GM19351 (cell line): ENCODE results near the gene GPSM1.
"Not testable (repeated sequence)": the region's sequence is repeated elsewhere in the genome, so short reads cannot be mapped to it uniquely, and the experiment has no call there.

Source experiments
- ATAC-seq: cut with Tn5 transposase; IDR thresholded peaks from one replicate; pipeline ENCODE4 v1.9.1; 2021; ENCODE audit warnings: mild to moderate bottlenecking, moderate library complexity; ENCODE audit not compliant: unreplicated experiment

Gene GPSM1

DNA sequence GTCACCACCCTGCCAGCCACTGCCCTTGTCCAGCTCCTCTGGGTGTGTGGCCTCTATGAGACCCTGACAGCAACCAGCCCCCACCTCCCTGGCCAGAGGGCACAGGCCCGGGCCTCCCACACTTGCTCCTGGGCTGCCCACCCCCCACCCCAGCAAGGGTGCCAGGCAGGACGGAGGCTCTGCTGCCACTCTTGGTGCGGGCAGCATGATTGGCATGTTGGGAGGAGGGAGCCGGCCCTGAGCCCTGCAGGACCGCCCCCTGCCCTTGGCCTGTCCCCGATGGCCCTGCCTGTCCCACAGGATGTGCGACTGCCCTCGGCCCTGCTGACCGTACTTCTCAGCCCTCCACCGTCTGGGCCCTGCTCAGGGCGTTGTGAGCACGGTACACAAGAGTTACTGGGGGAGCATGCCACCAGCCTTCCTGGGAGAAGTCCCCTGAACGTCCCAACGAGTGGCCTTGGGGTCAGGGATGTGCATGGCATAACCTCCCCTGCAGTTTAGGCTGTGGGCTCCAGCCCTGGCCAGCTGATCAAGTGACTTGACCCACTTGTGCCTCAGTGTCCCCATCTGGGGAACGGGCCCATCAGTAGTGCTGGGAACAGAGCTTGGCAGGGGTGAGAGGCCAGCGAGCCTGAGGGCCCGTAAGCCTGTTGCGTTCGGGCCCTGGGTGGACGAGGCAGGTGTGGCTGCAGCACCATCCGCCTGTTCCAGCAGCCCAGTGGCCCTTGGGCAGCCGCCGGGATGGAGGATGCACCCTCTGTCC, 16.0 kb downstream of the GPSM1 start:
- no peak for ATAC-seq

DNA sequence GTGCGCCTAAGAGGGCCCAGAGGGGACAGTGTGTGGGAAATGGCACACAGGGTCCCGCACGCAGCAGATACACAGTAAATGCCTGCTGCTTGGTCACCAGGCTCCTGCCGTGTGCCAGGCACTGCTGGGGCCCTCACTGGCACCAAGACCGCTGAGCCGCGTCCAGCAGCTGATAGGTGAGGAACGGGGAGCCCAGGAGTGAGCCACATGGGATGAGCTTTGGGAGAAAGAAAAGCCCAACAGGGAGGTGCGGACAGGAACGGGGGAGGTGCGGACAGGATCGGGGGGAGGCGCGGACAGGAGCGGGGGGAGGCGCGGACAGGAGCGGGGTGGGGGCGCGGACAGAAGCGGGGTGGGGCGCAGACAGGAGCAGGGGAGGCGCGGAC, 16.5 kb downstream of the GPSM1 start:
- ATAC-seq: no peak

DNA sequence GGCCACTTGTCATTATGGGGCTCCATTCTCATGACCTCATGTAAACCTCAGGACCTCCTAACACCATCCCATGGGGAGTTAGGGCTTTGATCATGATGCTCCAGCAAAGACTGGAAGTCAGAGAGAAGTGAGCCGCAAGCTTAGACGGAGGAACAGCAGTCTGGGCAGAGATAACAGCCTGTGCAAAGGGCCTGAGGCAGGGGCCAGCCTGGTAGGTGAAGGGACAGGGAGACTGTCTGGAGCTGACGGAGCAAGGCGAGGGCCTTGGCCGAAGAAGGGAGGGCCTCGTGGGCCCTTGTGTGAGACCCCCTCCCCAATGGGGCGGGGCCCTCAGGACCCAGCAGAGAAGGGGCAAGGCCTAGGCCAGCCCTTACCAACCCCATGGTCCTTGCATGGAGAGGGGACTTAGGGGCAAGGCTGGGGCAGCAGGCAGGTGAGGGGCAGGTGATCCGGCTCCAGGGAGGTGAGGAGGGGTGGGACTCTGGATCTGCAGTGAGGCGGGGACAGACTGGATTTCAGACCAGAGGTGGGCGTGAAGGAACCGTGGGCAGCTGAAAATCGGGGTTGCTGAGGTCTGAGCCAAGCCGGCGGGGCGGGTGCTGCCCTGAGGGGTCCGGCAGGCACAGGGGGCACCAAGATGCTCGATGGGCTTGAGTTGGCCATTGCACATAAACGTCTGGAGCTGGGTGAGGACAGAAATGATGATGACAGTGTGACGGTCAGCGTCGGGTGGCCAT, 17.4 kb downstream of the GPSM1 start:
- no peak for ATAC-seq

DNA sequence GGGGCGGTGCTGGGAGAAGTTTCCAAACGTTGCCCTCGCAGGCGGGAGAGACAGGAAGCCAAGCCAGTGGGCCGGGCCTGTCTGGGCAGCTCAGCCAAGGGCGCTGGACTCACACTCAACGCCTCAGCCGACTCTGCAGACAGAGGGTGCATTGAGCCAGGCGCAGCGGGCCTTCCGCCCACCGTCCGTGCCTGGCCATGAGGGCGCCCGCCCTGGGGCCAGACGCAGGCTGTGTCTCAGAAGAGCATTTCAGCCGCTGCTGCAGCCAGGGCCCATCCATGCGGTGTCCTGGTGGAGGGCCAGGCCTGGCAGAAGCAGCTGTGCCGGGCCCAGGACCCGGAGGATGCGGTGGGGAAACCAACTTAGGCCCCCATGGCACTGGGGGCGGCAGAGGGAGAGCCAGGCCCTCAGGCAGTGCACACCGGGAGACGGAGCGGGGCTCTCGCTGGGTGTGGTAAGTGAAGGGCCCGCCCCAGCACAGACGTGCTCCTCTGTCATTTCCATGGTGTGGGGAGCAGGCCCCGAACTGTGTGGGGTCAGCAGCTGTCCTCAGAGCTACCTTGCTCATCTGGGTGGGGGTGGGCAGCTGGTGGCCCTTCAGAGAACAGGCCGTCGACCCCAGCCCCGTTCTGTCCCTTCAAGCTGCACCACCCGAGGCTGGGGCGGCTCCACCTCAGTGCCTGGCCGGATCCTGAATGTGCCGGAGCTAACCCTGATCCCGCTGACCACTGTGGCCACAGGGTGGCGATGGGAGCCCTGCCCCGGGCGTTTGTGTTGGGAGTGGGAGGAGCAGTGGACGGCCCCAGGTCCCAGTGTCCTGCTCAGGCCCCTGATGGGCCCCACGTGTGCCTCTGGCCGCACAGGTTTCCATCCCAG, 18.2 kb downstream of the GPSM1 start:
- ATAC-seq: no peak

DNA sequence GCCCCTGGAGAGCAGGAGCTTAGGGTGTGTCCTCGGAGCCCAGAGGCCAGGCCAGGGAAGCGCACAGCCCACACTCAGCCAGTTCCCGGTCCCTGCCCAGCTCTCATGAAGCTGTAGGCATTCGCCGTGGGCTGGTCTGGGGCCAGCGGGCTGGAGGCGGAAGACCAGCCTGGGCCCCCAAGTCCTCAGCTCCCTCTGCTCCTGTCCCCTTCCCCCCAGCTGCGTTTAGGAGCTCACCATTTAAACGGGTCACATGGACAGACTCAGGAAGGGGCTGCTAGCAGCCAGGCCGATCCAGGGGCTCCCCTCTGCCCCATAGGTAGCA, 18.8 kb downstream of the GPSM1 start:
- no peak for ATAC-seq

DNA sequence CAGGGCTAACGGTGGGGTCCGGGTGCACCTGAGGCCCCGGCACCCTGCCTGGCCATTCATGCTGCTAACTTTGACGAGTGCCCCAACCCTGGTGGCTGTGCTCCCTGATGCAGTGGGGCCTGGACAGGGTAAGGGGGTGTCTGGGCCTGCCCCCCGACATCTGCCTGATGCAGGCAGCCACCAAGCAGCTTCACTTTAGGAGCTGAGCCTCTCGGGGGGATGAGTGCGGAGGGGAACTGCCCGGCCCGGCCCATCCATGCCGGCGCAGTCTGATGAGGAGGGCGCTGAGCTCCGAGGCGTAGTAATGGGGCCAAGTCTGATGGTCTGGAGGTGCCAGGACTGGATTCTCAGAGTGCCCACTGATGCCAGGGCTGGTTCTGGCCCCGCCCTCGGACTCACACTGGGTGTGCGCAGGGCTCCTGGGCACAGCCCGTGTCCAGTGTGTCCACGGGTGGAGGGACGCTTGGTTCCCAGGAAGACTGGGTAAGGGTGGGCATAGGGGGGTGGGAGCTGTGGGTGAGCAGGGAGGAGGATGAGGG, 19.7 kb downstream of the GPSM1 start:
- ATAC-seq: no peak

DNA sequence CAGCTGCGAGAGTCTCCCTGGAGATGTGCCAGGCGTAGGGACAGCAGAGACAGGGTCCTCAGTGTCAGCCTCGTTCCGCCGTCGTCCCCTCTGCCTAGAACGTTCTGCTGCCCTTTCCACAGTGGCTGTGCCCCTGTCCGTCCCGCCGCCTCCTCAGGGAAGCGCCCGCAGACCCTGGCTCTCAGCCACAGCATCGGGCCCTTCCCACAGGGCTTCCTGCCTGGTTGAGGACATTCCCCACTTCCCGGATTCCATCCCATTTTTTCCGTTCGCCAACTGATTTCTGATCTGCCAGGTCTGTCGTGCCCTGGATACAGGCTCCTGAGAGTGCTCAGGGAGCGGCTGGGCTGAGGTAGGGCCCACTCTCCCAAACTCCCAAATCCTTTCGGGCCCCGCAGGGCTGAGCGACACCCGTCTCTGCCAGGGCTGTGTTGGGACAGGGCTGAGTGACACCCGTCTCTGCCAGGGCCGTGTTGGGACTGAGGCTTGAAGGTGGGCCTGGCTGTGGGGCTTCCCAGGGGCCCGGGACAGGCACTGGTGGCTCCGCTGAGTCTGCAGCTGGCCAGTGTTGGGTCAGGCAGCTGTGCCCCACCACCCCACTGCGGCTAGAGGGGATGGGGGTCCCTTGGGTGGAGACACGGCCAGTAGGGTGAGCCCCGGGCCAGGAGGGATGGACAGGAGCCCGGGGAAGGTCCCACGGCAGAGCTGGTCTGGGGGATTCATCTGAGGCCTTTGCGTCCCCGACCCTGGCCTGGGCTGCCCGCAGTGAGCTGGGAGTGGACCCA, 20.3 kb downstream of the GPSM1 start:
- ATAC-seq: no peak

DNA sequence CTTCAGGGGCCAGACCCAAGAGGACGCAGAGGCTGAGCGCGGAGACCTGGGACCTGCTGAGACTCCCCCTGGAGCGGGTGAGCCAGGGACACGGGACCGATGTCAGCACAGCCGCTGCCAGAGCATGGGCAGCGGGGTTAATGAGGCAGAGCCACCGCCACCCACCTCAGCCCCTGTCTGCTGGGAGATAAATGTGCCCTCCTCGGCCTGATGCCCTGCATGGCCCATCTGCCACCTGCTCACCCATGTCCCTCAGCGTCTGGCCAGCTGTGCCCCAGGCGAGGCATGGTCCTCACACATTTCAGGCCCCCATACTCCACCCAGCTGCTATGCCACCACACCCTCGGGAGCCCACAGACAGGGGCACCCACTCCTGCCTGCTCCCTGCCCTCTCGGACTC, 21.4 kb downstream of the GPSM1 start:
- no peak for ATAC-seq

DNA sequence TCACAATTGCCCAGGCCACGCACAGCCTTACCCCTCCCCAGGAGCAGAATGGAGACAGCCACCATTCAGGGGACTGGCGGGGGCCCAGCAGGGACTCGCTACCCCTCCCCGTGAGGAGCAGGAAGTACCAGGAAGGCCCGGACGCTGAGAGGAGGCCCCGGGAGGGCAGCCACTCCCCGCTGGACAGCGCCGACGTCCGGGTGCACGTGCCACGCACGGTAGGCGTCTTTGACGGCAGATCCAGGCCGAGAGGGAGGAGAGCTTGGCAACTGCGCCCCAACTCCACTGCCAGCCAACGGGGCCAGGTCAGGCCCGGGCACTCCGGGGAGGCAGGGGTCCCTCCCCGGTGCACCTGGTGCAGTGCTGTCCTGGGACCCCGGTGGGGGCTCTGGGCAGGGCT, 22.2 kb downstream of the GPSM1 start:
- ATAC-seq: no peak

DNA sequence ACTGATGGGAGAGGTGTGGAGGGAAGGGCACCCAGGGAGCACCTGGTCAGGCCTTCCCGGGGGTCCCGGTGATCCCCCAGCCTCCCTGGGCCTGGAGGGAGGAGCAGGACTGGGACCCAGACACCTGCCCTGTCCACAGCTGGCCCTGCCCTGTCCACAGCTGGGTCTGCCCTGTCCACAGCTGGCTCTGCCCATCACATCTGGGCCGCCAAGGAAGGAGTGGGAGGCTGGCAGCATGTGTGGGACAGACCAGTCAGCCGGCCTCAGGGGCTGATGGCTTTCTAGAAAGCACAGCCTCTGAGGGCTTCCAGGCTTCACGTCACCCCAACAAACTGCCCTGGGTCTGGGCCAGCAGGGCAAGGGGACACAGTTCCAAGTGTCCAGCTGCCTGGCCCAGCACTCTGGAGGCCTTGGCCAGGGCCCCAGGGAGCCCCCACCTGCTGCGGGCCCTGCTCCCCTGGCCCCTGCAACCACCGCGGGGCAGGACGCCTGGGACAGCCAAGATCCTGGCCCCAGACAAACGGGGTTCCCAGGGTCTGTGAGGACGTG, 24.0 kb downstream of the GPSM1 start:
- no peak for ATAC-seq

DNA sequence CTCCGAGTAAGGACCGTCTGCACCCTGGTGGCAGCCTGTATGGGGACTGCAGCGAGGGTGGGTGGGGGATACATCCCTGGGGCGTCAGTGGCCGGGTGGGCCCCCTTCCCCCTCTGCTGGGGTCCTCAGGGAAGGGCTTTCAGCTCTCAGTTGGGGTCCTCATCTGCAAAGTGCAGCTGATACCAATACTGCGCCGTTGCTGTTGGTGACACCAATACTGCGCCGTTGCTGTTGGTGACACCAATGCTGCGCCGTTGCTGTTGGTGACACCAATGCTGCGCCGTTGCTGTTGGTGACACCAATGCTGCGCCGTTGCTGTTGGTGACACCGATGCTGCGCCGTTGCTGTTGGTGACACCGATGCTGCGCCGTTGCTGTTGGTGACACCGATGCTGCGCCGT, 24.5 kb downstream of the GPSM1 start:
- ATAC-seq: not testable (repeated sequence)

DNA sequence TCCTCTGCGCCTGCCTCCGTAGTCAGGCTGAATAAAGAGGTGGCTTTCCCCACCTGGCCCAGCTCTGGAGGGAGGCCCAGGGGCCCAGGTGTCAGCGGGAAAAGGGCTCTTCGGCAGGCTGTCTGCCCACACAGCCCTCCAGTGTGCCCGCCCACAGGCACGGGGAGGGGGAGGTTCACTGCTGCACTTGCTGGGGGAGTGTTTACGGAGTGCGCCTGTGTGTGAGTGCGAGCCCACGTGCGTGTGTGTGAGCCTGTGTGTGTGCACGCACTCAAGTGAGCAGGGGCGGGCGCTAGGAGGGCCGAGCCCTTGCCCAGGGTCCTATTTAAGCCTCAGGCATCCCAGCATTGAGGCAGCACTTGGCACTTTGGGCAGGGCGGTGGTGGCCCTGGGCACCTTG, 25.3 kb downstream of the GPSM1 start:
- ATAC-seq: no peak

DNA sequence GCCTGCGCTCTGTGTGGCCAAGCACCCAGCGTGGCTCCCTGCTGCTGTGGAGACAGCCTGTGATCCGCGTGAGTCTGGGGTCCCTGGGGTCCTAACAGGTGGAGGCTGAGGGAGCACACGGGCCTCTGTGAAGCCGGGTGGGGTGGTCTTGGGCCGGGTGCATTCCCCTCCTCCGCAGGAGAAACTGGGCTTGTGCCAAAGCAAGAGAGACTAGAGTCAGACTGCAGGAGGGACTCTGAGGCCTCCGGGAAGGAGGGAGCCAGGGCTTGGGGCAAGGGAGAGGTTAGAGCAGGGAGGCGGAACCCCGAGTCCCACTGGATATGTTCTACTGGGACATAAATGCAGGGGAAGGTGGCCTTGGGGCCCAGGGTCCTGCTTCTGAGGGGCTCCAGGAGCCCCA, 25.7 kb downstream of the GPSM1 start:
- ATAC-seq: no peak

DNA sequence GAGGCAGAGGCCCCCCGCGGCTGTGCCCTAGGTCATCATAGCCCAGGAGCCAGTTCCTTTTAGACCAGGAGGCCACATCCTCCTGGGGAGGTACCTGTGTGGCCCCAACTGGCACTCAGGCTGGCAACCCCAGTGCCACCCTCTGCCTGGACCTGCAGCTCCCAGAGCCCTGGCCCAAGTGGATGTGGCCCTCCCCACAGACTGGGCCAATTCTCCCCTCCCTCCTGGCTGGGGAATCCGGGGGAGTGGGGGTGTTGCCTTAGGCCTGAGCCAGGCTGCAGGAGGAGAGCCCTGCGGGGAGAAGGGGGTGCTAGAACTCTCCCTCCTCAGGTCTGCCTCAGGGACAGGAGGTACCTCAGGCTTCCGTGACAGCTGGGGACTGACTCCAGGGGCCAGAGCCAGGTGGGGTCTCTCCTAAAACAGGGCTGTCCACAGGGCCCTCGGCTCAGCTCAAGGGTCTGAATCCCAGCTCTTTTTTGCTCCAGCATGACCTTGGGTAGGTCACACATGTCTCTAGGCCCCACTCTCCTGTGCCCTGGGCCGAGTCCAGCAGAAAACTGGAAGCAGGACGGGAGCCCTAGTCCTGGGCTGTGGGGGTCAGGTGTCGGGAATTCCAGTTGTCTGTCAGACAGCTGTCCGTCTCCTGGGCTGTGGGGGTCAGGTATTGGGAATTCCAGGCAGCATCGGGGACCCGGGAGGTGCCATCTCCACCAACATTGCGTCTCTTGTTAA, 26.6 kb downstream of the GPSM1 start:
- ATAC-seq: no peak

DNA sequence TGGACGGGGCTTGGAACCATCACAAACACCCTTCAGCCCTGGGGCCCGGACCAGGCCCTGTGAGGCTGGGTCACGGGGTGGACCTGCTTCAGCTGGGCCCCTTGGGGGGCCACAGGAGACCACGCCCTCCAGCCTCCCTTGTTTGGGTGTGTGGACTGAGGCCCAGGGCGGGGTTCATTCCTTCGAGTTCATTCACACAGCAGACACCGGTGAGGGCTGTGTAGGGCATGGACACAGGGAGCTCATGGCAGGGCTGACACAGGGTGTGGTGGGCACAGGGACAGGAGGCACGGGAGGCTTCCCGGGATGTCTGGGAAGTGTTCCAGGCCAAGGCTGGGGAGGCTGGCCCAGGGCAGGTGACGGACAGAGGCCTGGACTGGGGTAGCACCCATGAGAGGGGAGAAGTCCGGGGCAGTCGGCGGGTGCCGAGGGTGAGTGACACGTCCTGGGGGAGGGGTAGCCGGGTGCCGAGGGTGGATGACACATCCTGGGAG, 27.3 kb downstream of the GPSM1 start:
- ATAC-seq: no peak

DNA sequence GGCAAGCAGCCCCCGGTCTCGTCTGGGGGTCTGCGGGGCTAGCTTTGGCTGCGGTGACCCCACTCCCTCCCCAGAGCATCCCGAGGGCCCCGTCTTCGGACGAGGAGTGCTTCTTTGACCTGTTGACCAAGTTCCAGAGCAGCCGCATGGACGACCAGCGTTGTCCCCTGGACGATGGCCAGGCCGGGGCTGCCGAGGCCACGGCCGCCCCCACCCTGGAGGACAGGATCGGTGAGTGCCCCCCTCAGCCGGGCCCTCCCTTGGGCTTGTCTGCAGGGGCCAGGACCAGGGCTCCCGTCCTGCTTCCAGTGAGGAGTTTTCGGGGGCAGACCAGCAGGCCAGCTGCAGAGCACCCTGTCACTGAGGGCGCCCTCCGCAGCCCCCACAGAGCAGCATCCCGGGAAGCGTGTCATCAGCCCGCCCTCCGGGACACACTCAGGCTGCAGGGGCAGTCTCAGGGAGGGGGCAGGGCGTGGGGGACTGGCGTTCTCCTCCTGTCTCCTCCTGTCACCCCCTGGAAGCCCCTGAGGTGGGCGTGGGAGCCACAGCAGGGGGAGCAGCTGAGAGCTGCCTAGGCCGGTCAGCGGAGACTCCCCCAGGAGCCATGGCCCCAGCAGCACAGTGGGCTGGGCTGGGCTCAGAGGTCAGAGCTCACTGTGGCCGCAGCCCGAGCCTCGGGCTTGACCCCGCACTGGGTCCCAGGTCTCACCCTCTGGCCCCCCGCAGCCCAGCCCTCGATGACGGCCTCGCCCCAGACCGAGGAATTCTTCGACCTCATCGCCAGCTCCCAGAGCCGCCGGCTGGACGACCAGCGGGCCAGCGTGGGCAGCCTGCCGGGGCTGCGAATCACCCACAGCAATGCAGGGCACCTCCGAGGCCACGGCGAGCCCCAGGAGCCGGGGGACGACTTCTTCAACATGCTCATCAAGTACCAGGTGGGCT, 28.5 kb downstream of the GPSM1 start:
- ATAC-seq: no peak

DNA sequence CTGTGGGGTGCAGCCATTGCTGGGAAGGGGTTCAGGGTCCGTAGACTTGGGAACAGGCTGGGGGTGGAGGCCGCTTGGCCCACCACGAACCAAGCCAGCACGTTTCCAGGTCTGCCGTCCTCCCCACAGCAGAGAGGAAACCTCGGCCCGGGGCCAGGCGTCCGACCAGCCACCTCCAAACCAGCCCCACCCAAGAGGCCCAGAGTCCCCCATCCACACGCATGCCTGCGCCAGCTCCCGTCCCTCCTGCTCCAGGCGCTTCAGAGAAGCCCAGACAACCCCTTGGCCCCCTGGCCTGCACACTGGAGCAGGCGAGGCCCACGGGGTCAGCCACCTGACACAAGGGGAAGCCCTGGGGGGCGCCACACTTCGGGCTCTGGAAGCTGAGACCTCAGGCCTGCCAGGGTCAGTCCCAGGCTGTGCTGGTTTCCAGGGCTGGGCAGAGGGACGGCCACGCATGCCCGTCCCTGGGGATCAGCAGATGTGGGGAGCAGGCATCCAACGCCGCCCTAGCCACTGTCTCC, 29.9 kb downstream of the GPSM1 start:
- ATAC-seq: no peak

DNA sequence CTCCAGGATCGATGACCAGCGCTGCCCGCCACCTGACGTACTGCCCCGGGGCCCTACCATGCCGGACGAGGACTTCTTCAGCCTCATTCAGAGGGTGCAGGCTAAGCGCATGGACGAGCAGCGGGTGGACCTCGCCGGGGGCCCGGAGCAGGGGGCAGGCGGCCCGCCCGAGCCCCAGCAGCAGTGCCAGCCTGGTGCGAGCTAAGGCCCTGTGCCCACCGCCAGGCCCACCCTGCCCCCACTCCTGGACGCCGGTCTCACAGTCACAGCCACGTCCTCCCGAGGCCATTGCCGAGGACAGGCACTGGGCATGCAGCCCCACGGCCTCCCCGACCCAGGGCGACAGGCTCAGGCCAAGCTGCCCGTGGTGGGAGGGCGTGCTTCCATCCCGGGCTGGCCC, 30.7 kb downstream of the GPSM1 start:
- no peak for ATAC-seq
